RPMI8226 (cell line): Measurements from ENCODE around the gene CACNA2D4.

ENCODE experiments used
- DNase-seq: peaks from one replicate; pipeline ENCODE4 v3.0.0-alpha.2; 2015

Gene CACNA2D4

DNA sequence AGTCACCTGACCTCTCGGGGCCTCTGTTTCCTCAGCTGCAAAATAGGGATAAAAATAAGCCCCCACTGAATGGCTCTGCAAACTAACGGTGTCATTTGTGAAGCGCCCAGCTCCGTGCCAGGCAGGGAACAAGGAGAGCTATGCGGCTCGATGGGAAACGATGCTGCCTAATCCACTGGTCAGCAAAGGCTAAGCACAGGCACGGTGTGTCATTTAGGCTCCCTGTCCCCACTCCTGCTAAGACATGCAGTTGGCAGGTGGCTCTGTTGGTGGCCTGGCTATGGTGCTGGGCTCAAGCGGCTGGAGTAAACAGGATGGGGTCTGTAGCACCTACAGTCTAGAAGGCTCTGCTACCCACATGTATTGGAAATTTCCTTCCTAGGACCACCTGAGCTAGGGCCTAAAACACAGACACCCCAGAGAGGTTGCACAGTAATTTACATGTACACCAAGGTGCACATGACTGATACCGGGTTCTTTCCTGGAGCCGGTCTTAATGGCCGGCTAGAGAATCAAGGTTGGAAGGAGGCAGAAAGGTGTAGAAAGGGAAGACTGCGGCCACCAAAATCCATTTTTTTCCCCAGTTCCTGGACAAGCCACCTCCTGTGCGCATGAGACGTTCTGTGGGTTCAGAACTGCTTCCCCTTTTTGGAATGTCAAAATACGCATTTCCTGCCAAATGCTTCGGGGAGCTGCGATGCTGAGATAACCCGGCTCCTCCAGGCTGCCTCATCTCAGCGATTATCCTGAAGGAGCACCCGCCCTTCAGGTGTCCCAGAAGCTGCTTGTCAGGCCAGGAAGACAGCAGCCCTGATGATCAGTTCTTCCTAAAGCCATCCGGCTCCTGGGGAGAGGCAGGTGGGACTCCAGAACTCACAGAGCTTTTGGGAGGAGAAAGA is 1.0 kb downstream of the CACNA2D4 start:
- no peak for DNase-seq

DNA sequence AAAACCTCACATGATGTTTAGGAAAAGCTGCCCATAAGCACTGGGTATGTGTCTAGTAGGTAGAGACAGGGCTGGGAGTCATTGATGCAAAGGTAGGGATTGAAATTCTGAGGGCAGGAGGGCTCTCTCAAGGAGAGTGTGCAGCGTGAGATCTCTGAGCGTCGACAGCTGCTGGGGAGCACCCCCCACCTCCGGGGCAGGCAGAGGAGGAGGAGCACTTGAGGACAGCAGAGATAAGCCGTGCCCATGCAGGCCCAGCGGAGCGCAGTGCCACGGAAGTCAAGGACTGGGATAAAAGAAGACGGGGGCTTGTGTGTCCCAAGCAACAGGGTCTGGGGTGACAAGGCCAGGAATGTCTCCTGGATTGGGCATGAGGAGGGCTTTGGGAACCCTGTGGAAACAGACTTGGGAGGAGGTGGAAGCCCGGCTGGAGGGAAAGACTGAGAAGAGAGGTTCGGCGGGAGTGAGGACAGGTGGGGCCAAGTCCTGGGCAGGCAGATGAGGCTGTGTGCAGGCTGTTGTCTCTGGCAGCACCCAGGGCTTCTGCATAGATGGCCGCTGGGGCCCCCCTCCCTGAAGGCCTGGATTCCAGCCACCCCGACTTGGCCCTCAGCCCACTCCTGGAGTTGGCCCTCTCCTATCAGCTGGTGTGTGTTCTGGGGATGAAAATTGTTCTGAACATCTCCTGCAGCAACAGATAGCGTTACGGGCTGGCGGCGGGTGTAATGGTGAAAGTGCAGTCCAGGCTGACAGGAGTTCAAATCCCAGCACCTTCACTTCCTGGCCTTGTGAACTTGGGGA is 1.9 kb downstream of the CACNA2D4 start:
- no peak for DNase-seq

DNA sequence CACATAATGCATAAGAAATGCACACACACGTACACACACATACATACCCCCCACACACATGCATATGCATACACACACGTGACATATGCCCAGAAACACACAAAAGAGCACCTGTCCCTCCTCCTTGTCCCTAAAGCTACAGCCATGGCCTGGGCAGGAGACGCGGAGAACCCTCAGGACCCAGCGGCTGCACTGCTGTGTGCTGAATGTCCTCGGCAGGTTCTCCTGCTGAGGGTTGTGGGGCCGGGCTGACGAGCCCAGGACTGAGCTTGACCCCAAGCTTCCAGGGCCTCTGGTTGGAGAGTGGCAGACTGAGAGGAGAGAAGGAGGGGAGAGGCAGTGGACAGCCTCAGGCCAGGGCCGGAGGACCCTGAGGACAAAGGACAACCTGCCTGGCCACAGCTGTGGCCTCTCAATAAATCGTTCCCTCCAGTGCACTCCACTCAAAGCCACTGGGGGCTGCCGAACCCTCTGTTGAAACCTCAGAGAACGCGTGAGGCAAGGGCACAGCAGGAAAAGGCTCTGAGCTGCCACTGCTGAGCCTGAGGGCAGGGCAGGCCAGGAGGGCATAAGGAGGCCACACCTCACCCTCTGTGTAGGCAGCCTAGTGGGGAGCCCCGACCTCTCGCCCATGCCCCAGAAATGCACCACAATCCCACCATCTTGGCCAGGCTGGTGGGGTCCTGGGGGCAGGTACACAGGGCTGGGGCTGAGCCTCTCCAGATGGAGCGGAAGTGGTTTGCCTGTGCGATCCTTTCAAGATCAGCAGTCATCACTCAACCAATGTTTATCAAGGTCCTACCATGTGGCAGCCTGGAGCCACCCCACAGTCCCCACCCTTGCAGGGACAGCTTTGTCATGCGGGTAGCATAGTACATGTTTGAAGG is 3.1 kb downstream of the CACNA2D4 start:
- DNase-seq: peak; percentile 23

DNA sequence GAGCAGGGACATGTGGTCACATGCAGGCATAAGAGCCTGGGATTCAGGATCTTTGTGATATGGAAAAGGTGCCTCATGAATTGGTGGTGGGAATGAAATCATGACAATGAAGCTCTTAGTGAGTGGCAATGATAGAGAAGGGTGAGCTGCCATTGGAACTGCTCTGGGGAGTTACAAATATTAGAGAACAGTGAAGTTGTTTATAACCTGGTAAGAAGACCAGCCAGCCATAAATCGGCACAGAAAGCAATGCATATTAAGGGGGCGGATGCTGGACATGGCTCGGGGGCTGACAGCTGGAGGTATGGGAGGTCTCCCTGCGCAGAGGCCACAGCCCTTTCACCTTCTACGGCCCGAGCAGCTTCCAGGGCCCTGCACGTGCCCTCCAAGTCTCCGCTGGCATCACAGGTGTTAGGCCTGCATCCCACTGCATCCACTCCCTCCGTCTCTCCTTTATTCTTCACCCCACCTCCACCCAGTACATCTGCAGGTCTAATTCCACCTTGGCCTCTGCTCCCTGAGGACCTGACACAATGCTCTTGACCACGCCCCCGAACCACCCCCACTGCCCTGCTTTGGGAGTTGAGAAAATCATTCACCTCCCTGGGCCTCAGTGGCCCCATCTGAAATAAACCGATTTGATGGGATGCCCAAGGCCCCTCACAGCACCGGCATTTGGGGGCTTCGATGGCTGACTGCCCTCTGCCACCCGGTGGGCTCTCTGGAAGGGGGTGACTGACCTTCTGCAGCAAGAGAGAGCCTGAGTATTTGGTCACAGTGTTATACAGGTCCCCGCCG is 4.1 kb downstream of the CACNA2D4 start:
- DNase-seq: no peak

DNA sequence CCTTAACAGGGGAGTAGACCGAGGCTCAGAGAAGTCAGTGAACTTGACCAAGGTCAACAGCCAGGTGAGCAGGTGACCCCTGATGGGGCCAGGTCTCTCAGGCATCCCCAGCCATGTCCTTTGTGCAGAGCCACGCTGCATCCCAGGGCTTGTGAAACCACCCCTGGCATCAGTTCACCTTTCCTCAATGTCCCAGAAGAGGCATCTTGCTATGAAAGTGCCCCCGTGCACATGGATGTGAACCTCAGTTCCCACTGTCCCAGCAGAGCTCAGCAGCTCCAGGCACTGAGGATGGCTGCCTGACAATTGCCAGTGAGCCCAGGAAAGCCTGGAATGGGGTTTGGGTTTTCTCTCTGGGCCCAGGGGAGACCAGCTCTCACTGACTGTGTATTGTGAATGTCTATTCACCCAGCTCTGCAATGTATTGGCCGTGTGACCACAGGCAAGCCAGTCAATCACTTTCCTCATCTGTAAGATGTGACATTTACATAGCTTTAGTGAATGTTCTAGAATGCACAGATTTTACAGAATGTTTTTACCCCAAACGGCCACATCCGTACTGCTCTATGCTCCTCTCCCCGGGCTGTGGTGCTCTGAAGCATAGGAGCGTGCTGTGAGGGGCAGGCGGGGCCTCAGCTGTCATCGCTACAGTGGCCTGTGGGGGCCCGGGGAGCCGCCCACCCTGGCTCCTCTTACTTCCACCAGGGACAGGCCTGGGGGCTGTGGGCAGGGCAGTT is 4.9 kb downstream of the CACNA2D4 start:
- DNase-seq: no peak

DNA sequence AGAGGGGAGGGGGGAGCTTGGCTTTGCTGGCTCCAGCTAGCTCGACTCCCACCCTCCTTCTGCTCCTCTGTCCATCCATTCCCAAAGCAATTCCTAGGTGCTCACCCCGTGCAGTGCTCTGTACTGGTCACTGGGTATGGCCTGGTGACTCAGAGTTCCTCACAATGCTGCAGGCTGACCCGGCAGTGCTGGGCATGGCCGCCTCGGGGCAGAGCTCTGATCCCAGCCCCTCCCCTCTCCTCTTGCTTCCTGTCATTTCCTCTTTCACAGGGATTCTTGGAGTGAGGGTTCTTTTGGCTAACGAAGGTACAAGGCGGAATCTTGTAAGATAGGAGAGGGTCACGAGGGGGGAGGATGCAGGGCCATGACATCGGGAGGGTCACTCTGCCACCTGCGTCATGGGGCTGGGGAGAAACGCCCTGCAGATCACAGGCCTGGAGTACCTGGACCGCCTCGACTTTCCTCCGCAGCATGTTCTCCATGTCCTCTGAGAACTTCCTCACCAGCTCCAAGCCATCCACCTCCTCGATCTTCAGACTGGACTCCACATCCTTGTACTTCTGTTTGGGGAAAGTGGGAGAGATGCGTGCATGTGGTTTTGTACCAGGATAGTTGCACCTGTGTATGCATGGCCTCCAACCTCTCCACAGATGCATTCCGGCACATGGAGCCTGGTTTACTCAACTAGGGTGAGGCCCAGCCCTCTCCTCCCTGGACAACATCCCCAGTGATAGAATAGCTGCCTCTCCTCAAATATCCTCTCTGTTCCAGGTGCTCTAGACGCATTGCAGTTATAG is 5.7 kb downstream of the CACNA2D4 start:
- no peak for DNase-seq

DNA sequence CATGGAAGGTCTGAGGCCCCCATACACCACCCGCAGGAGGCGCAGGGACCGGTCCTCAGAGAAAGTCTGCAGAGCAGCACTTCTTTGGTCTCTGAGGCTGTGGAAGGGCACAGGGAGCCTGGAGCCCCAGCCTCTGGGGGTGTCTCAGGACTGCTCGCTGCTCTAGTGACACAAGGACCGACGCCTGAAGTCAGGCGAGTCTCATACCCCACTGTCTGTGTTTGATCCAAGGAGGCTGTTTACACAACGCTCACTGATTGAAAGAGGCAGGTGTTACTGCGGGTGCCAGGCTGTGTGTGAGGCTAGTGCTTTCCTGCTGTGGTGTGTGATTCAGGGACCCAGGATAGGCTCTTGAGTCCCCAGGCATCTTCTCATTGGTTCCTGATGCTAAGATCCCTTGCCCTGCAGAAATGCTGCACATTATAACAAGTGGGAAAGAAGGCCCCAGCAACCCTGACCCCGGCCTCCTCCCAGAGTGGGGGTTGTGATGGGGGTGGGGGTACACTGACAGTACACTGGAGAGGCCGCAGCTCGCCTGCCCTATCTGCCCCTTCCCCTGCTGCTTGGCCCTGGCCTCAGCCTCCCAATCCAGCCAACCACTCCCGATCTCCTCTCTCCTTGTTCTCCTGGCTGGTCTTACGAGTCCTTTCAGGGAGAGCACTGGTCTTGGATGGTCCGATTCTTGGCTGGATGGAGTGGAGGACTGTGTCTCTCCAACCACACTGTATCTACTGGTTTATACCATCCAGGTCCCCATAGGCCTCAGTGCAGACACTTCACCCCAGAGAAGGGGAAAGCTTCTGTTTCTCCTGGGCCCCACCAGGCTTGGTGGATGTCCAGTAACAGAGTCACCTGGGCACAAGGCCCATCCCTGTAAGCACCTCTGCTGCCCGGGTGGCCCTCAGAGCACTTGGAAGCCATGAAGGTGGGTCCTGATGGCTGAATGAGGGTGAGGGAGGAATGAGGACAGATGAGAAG is 6.6 kb downstream of the CACNA2D4 start:
- DNase-seq: no peak

DNA sequence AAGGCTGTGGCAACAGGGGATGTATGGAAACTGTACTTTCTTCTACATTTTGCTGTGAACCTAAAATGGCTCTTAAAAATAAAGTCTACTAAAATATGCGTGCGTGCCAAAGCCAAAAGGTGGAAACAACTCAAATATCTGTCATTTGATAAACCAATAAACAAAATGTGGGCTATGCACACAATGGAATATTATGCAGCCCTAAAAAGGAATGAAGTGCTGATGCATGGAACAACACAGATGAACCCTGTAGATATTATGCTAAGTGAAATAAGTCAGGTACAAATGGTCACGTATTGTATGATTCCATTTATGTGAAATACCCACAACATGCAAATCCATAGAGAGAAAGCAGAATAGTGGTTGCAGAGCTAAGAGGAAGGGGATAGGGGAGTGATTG is 8.0 kb downstream of the CACNA2D4 start:
- no peak for DNase-seq

DNA sequence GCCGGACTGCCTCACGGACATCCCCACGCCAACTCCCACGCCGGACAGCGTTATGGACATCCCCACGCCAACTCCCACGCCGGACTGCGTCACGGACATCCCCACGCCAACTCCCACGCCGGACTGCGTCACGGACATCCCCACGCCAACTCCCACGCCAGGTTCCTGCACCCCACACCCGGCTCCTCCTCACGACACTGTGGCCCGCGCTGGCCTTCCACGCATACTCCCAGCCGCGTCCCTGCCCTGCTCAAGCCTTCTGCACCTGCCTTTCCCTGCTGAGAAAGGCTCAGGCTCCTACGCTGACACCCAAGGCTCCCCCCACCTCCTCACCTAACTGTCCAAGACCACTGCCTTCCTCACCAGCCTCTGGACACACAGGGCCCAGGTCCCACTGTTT is 9.7 kb downstream of the CACNA2D4 start:
- DNase-seq: no peak

DNA sequence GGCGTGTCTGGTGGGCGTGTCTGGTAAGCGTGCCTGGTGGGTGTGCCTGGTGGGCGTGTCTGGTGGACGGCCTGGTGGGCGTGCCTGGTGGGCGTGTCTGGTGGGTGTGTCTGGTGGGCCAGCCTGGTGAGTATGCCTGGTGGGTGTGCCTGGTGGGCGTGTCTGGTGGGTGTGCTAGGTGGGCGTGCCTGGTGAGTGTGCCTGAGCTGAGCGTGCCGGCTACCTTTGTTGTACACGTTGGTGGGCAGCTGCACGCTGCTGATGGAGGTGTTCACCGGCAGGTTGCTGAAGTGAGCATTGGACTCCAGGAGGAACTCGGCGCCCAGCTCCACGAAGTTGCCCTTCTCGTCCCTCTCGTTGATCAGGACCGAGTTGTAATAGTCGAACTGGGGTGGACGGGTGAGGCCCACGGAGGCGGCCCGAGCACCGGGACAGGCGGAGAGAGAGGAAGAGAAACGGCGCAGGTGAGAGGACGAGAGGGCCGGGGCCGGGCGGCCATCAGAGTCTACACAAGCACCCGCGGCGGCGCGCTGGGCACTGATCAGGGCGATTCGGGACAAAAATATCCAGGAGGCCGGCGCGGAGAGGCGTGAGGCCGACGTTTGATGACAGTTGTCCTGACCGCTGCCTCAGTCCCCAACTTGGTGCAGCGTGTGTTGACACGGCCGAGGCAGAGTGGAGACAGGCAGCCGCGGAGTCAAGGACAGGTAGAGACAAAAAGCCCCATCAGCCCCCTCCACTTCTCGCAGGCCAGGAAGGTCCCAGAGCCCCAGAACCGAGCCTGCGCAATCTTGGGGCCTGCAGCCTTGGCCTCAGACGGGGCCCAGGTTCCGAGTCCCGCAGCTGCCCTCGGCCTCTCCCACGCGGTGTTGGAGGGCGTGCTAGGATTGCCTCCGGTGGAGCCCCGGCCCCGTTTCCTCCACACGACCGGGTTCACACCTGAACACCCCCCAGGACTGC is 10.5 kb downstream of the CACNA2D4 start:
- no peak for DNase-seq

DNA sequence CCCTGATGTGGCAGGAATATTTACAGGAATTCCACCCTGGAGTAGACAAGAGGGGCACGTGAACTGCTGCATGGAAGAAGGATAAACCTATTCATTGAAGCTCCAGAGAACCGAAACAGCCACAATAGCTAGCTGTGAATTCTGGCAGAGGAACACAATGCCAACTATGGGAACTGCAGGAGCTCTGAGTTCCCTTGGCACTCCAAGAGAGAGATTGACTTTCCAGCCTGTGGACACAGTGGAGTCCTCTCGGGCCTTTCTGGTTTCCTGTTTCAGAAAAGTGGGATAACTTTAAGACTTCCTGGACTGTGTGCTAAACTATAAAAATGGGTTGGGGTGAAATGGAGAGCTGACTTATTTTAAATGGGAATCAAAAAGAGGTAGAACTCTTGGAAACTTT is 11.9 kb downstream of the CACNA2D4 start:
- DNase-seq: no peak

DNA sequence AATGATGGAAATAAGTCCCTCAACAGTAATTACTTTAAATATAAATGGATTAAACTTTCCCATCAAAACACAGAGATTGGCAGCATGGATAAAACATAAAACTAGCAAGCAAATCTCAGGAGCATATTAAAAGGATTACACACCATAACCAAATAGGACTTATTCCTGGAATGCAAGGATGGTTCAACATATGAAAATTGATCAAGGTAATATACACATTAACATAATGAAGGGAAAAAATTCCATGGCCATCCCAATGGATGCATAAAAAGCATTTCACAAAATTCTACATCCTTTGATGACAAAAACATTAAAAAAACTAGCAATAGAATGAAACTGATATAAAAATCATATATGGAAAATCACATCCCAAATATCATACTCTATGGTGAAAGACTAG is 13.6 kb downstream of the CACNA2D4 start:
- DNase-seq: no peak

DNA sequence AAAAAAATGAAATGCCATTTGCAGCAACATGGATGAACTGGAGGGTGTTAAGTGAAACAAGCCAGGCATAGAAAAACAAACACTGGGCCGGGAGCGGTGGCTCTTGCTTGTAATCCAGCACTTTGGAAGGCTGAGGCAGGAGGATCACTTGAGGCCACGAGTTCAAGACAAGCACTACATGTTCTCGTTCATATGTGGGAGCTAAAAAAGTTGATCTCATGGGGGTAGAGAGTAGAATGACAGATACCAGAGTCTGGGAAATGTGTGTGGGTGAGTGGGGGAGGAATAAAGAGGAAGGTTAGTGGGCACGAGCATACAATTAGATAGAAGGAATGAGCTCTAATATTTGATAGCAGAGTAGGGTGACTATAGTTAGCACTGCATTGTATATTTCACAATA is 21.5 kb downstream of the CACNA2D4 start:
- no peak for DNase-seq

DNA sequence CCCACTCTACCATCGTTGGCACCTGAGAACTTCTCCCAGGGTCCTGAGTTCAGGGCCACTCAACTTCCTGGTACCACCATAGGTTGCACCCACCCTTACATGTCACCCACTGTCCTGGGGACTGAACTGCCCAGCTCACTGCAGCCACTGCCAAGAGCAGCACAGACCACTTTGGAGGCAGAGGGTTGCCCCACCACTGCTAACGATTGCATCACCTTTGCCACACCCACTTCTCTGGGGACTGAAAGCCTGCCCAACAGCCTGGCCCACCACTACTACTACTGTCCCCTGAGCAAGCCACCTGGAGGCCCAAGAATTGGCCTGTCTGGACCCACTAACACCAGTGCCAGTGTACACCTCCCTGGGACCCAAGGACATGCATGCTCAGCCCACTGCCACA is 27.6 kb downstream of the CACNA2D4 start:
- DNase-seq: no peak

DNA sequence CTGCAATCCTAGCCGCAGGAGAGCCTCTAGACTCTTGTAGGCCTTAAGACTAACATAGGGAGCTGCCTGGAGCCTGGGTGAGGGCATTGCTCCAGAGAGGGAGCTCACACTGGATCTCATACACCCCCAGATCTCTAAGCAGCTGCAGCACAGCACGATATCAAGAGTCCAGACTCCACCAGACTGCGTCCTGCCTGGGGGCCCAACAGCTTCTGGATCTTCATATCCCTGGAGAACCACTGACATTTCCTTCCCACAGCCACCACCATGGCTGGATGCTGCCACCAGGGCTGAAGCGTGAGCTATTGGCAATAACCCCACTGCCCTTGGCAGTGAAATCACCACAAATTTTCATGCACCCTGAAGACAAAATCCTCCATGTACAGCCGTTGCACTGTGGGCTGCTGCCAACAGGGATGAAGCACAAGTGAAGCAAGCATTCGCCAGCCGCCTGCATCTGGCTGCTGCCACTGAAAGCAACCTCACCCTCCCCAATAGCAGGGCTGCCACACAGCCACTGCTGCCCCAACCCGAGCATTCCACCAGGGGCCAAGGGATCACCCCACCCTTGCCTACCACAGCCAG is 28.2 kb downstream of the CACNA2D4 start:
- no peak for DNase-seq

DNA sequence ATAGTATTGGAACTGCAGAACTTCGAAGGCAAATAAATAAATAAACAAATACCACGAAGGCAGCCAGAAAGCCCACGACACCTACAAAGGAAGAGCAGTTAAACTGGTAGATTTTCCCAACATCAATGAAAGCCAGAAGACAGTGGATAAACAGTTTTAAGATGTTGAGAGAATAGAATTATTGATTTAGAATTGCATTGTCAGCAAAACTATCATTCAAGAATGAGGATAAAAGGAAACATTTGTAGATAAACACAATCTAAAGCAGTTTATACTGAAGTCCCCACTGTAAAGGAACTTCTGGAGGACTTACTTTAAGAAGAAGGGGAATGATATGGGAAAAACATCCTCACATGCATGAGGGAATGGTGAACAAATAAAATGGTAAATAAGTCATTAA is 29.5 kb downstream of the CACNA2D4 start:
- DNase-seq: no peak

DNA sequence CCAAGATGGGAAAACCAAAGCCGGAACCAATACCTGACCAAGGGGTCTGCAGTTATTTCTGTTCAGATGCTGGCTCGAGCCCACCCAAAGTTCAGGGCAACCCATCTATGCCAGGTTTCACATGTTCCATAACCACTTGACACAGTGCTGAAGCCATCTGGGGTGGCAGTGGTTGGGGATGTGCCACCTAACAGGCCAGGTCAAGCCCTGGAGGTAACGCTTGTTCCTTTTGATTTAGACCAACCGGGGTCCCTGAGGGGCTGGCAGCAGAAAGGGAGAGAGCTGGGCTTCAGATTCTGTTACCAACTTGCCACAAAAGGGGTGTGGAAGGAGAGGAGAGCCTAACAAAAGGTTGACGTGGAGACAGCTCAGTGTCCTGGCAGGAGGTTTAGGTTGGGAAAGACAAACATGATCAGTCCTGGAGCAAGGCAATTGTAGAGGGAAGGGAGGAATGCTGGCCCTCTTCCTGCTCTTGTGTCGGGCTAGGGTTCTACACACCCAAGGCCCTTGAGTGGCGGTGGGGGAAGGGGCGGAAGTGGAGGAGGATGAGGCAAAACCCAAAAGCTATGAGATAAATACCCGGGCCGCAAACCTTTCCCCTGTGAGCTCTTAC is 31.9 kb downstream of the CACNA2D4 start:
- no peak for DNase-seq
